Osteoblast (primary cell): Measurements from ENCODE around the gene SH3BP5. TPM values are rescaled to one million over a fixed set of nuclear protein-coding genes. Genes with fewer than 3 reads are reported as not detected.

Source experiments
- DNase-seq: peaks from one replicate; pipeline ENCODE4 v3.0.0; 2011; ENCODE audit warnings: low spot score, mixed read lengths; ENCODE audit not compliant: insufficient read length; ENCODE audit errors: missing footprints
- H2AFZ ChIP-seq: 2 replicates; pipeline ENCODE4 v1.6.0; 2011; ENCODE audit warnings: mild to moderate bottlenecking, low read length
- H3K27ac ChIP-seq: 2 replicates; pipeline ENCODE4 v1.5.1; 2011; ENCODE audit warnings: mild to moderate bottlenecking, low read depth, low read length, moderate library complexity
- H3K27me3 ChIP-seq: 2 replicates; pipeline ENCODE4 v1.6.0; 2012; ENCODE audit warnings: mild to moderate bottlenecking, control low read depth, inconsistent platforms, low read length, moderate library complexity; ENCODE audit not compliant: insufficient read depth
- H3K36me3 ChIP-seq: 2 replicates; pipeline ENCODE4 v1.5.1; 2011; ENCODE audit warnings: mild to moderate bottlenecking, low read length, control low read depth, moderate library complexity; ENCODE audit not compliant: insufficient read depth
- H3K4me1 ChIP-seq: 2 replicates; pipeline ENCODE4 v1.5.1; 2011; ENCODE audit warnings: mild to moderate bottlenecking, low read length, control low read depth, moderate library complexity; ENCODE audit not compliant: insufficient read depth
- H3K4me2 ChIP-seq: 2 replicates; pipeline ENCODE4 v1.6.0; 2011; ENCODE audit warnings: mild to moderate bottlenecking, low read length; ENCODE audit not compliant: insufficient read depth
- H3K4me3 ChIP-seq: fragments of 200-600 bp; sonication (generic); 3 replicates; pipeline ENCODE4 v1.5.1; 2012; ENCODE audit warnings: mild to moderate bottlenecking, low read length, inconsistent platforms; ENCODE audit not compliant: insufficient read depth
- H3K79me2 ChIP-seq: 2 replicates; pipeline ENCODE4 v1.6.0; 2012; ENCODE audit warnings: mild to moderate bottlenecking, low read length, control low read depth, inconsistent platforms; ENCODE audit not compliant: insufficient read depth
- H3K9me3 ChIP-seq: 2 replicates; pipeline ENCODE4 v1.5.1; 2011; ENCODE audit warnings: low read depth, low read length, control low read depth
- H4K20me1 ChIP-seq: 2 replicates; pipeline ENCODE4 v1.6.0; 2012; ENCODE audit warnings: mild to moderate bottlenecking, low read length, control low read depth; ENCODE audit not compliant: insufficient read depth
- CTCF ChIP-seq: IDR thresholded peaks from 2 replicates; pipeline ENCODE4 v1.5.1; 2011; ENCODE audit warnings: mild to moderate bottlenecking, low read depth, low read length, moderate library complexity; ENCODE audit errors: extremely low read depth
- total RNA-seq: library from RNA; depleted of rRNA; stranded (reverse); fragments of >200 nt; gene quantifications from 2 replicates; pipeline ENCODE4 v1.2.3, GENCODE V29; 2012

The SH3BP5 gene
- total RNA-seq, 1 donor: 67.3 TPM

GRCh38 chr3:15284121-15284889 is 48.1 kb downstream of the SH3BP5 start:
- no peak overlapping the region for H3K4me2 ChIP-seq
- peaks cover 55% of the 10 kb centered on the region for H4K20me1 ChIP-seq
- no peak overlapping the region for H2AFZ ChIP-seq
- H3K79me2 ChIP-seq: peaks cover 90% of the 10 kb centered on the region
- no peak overlapping the region for H3K4me3 ChIP-seq
- H3K27ac ChIP-seq: no peak overlapping the region
- DNase-seq: no peak
- H3K36me3 ChIP-seq: peaks cover 5% of the 10 kb centered on the region
- no peaks in the 10 kb centered on the region for H3K9me3 ChIP-seq
- TF ChIP-seq CTCF: no peak
- H3K27me3 ChIP-seq: no peaks in the 10 kb centered on the region
- peaks cover 18% of the 10 kb centered on the region for H3K4me1 ChIP-seq

GRCh38 chr3:15283702-15284101 is 48.7 kb downstream of the SH3BP5 start:
- Histone ChIP-seq H3K4me2 (no peak overlapping the region), H4K20me1 (peaks cover 49% of the 10 kb centered on the region), H3K27me3 (no peaks in the 10 kb centered on the region), H3K79me2 (peaks cover 88% of the 10 kb centered on the region), H3K4me1 (peaks cover 18% of the 10 kb centered on the region), H3K4me3 (no peak overlapping the region), H3K27ac (no peak overlapping the region), H3K36me3 (peaks cover 5% of the 10 kb centered on the region), H2AFZ (no peak overlapping the region), H3K9me3 (no peaks in the 10 kb centered on the region)
- no peak for DNase-seq
- TF ChIP-seq CTCF: no peak

GRCh38 chr3:15281817-15282216 is 50.6 kb downstream of the SH3BP5 start:
- Histone ChIP-seq H3K4me1 (peaks cover 2% of the 10 kb centered on the region), H4K20me1 (peaks cover 39% of the 10 kb centered on the region), H3K27me3 (no peaks in the 10 kb centered on the region), H3K9me3 (no peaks in the 10 kb centered on the region), H3K4me2 (no peak overlapping the region), H3K4me3 (no peak overlapping the region), H3K79me2 (peaks cover 89% of the 10 kb centered on the region), H3K27ac (no peak overlapping the region), H3K36me3 (no peaks in the 10 kb centered on the region), H2AFZ (no peak overlapping the region)
- peak; percentile 15 for DNase-seq
- TF ChIP-seq CTCF: no peak

GRCh38 chr3:15280853-15281532 is 51.4 kb downstream of the SH3BP5 start:
- DNase-seq: peak; percentile 57
- TF ChIP-seq CTCF: no peak
- Histone ChIP-seq H3K4me2 (no peak overlapping the region), H3K79me2 (peaks cover 87% of the 10 kb centered on the region), H3K27me3 (no peaks in the 10 kb centered on the region), H3K4me1 (peaks cover 8% of the 10 kb centered on the region), H3K4me3 (no peak overlapping the region), H3K36me3 (no peaks in the 10 kb centered on the region), H3K9me3 (no peaks in the 10 kb centered on the region), H4K20me1 (peaks cover 40% of the 10 kb centered on the region), H2AFZ (no peak overlapping the region), H3K27ac (no peak overlapping the region)
